Uterus (tissue), 2 donors: ENCODE results near the gene MMP25.
A peak's percentile ranks its signal among the peaks of the same experiment; 100 is the strongest.

Experiments
- CTCF ChIP-seq, 4 experiments: fragments of 200-600 bp in 2 of 4; fragments of 450-650 bp in 2 of 4; sonication (generic) in 2 of 4; IDR thresholded peaks; one replicate each; pipeline ENCODE4 v1.5.1; 2016 to 2019; ENCODE audit warnings: antibody characterized with exemption in 4 of 4, mild to moderate bottlenecking in 2 of 4, moderate library complexity in 1 of 4
- POLR2A ChIP-seq, 2 donors: fragments of 450-650 bp; IDR thresholded peaks; one replicate each; pipeline ENCODE4 v1.6.1; 2016; ENCODE audit warnings: antibody characterized with exemption in 2 of 2, mild to moderate bottlenecking in 1 of 2, moderate library complexity in 1 of 2

- TF ChIP-seq POLR2A (IDR thresholded peaks at IDR 0.05), result no peak
- TF ChIP-seq CTCF (IDR thresholded peaks at IDR 0.05), result peak in 1 of 4 experiments; percentile 9
These were observed 49.5 kb downstream of the MMP25 start for GRCh38 chr16:3095869-3096268.
